GM19467 (cell line): ENCODE data around the gene PDE5A.
"Not testable (repeated sequence)": the region's sequence is repeated elsewhere in the genome, so short reads cannot be mapped to it uniquely, and the experiment has no call there.

ENCODE experiments used
- ATAC-seq: cut with Tn5 transposase; IDR thresholded peaks from one replicate; pipeline ENCODE4 v1.9.1; 2021; ENCODE audit warnings: mild to moderate bottlenecking, moderate library complexity; ENCODE audit not compliant: unreplicated experiment

The PDE5A gene

GRCh38 chr4:119646347-119647071 lies 17.9 kb upstream of the PDE5A start:
- no peak for ATAC-seq

DNA sequence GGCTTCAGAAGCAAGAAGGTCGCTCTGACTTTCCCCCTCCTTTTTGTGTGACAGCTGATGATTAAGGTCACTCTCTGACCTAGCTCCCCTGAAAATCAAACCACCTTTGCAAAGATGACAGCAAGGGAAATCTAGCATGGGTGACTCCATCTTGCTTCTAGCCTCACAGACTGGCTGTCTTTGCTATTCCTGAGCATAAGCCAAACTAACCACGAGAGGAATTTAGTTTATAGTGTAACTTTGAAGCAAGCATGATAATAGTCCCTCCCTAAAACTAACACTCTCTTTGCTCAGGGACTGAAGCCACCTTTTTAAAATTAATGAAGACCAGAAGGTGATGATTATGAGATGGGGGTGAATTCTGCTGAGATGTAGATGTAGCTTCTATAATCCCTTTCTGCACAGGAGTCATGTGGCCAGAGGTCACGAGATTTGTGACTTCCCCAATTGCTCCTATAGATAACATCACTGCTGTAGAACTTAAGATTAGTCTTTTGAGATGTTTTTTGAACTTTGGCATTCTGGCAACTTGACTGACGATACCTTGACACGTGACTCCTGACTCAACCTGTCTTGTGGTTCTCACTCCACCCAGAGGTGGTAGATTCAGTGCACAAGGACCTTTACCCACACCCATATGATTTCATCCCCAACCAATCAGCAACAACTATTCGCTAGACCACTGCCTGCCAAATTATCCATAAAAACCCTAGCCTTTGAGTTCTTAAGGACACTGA lies 14.9 kb upstream of the PDE5A start:
- no peak for ATAC-seq

DNA sequence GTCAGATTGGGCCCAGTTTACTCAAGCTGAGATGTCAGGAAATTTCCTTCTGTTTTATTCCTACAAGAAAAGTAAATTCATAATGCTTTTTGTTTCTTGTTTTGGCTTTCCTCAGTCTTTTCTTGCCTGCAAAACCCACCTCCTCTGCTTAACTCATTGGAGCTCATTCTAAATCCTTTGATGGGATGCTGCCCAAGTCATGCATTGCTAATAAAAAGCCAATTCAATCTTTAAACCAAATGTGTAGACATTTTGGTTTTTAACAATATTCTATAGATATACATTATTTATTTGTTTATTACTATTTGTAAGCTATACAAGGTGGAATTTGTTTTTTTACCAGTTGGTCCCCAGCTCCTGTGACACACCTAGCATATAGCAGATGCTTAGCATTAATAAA lies 13.2 kb upstream of the PDE5A start:
- no peak for ATAC-seq

DNA sequence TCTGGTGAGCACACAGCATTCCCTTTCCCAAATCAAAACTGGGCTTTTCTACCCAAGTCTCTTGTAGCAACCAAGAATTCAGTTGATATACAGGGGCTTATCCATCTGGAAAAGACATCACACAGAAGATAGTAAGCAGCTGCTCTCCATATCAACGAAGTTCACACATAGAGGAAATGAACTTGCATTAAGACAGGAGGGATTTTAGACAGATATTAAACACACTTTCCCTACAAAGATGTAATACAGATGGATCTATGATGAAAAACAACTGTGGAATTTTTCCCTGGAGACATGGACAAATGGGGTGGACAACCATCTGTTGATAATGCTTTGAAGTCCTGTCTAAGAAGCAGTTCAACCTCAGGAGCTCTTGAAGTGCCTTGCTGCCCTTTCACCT lies 9.8 kb upstream of the PDE5A start:
- ATAC-seq = no peak

DNA sequence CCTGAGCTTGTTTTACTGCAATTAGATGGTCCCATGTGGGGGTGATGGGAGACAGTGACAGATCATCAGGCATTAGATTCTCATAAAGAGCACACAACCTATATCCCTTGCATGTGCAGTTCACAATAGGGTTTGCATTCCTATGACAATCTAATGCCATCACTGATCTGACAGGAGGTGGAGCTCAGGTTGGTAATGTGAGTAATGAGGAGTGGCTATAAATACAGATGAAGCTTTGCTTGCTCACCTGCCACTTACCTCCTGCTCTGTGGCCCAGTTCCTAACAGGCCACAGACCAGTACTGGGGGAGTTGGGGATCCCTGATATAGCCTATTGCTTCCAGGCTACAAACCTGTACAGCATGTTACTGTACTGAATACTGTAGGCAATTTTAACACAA lies 8.2 kb upstream of the PDE5A start:
- not testable (repeated sequence) for ATAC-seq

GRCh38 chr4:119632216-119632615 lies 3.6 kb upstream of the PDE5A start:
- no peak for ATAC-seq

DNA sequence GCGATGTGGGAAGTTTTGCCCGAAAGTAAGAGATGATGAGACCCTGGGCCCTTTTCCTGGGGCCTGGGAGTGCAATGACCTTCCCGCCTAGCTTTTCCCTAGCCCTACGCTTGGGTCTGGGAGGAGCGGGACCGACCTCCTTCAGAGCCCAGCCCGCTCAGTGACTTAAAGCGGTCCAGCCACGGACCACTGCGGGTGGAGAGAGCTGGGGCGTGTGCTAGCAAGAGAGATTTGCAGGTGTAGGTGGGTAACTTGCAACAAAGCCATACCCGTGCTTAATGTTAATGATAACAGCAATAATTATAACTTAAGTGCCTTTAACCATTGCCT lies 503 bp upstream of the PDE5A start:
- peak; percentile 26 for ATAC-seq

DNA sequence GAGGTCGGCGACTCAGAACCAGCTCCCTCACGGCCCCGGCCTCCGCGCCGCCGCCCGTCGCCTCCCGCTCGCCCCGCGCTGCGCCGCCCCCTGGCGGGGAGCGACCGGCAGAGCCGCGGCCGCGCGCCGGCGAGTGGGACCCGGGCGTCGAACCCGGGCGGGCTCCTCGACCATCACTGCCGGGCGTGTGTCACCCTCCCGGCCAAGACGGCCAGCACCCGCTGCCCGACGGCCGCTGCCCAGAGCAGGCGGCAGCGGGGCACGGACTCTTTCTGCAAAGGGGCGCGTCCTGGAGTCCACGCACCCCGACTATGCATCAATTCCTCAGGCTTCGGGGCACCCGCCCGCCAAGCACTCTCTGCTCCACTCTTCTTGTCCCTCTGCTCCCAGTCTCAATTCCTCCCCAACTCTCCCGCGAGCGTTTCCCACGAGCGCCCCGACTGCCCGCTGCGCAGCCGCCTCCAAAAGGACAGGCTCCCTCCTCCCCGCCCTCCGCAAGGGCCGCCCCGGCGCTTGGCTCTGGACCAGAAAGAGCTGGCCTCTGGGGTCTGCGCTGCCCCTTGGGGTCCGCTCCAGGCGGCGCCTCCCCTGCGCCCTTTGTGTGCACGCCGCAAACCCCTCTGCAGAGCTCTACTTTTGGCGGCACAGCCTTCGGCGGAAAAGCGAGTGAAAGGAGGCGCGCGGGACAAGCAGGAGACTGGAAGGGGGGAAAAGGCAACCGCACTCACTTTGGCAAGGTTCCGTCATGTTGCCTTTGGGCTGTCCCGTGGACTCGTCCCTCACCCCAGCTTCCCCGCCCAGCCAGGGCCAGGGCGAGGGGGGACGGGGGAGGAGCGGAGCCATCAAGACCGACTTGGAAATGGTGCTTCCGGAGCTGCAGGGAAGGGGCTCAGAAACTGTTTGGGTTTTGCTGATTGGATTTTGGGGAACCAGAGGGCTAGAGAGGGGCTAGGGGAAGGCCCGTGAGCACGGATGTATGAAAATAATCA lies 1.0 kb downstream of the PDE5A start:
- ATAC-seq = peak; percentile 53

GRCh38 chr4:119626943-119627266 lies 1.7 kb downstream of the PDE5A start:
- no peak for ATAC-seq

GRCh38 chr4:119626420-119626819 lies 2.2 kb downstream of the PDE5A start:
- ATAC-seq = no peak

DNA sequence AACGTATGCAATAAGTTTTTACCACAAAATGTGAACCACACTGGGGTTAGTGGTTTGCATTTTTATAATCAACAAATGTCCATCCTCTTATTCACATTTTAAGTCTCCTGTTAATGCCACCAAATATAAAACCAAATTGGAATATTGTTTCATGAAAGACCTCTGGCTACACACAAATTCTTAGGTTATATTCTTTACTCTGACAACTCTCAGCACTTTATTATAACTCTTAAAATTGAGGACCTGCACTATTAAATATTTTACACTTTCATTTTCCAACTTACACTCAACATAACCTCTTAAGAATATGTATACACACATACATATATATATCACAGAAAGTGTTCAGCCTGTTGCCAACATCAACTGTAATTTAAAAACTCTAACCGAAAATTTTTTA lies 2.8 kb downstream of the PDE5A start:
- no peak for ATAC-seq

DNA sequence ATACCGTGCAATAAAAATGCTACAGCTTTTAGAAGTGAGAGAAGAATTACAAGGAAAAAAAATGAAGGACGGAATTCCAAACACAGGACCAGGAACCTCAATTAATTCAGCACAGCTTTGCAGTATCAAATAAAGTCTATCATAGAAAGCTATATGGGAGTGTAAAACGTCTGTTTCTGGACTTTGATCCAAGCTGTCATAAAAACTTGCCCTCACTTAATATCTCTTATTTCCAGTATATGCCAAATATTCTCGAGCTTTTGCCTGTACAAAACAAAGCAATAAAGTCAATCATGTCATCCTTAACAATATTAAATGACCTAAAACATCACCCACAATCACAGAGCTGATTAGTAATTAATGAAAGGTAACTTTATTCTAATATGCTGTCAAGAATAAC lies 4.2 kb downstream of the PDE5A start:
- no peak for ATAC-seq

DNA sequence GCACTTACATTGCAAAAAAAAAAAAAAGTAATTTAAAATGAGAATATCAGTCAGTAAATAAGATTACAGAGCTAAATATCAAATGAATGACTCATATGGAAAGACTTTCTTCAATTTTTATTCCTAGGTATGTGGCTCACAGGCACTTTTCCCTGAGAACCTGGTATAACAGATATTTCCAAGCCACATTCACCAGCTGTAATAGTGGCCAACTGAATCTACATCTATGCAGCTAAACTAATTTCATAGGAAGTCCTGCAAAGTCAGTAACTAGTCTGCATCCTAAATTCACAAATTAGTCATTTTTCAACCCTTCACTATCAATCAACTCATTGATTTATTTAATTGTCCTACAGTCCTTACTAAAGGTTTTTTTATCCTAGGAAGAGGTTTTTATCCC lies 5.6 kb downstream of the PDE5A start:
- no peak for ATAC-seq

- no peak for ATAC-seq
Measured at GRCh38 chr4:119615068-119615719, 13.4 kb downstream of the PDE5A start.

DNA sequence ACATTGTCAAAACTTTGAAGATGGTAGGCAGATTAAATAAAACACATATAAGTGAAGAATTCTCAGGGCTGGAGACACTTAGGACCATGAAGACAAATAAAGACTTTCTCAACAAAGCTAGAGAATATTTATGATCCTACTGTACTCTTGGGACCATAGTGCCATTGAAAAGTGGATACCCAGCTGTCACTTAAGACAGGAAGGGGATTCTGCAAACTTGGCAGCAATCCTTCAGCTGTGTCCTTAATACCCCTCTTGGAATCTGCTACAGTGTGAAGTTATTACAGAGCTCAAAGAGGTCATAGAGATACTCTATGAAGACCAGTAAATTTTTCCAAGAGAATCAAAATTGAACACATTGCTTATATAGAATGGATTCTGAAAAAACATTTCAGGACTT lies 24.3 kb downstream of the PDE5A start:
- ATAC-seq = no peak

- no peak for ATAC-seq
Measured at GRCh38 chr4:119602366-119602765, 26.2 kb downstream of the PDE5A start.

DNA sequence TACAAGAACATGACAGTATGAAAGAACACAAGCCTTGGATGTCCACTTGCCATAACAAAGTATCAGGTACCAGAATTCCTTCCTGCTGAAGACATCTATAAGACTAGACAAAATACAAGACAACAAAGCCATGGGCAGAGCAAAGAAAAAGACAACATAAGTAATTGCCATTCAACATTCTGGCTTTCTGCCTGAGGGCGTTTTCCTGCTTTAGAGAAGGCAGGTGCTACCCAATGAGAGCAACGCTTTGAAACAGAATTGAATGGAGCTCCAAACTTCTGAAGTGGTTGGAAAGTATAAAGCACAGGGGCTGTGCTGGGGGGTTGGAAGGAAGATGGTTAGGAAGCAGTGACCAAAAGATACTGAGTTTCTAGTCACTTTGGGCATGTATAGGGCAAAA lies 30.1 kb downstream of the PDE5A start:
- ATAC-seq = no peak

- ATAC-seq = no peak
Measured at GRCh38 chr4:119597377-119597776, 31.2 kb downstream of the PDE5A start.

DNA sequence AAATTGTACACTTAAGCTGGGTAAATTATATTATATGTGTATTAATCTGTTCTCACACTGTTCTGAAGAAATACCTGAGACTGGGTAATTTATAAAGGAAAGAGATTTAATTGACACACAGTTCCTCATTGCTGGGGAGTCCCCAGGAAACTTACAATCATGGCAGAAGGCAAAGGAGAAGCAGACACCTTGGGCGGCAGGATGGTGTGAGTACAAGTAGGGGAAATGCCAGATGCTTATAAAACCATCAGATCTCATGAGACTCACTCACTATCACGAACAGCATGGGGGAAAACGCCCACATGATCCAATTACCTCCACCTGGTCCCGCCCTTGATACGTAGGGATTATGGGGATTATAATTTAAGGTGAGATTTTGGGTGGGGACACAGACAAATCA lies 34.9 kb downstream of the PDE5A start:
- ATAC-seq = no peak

DNA sequence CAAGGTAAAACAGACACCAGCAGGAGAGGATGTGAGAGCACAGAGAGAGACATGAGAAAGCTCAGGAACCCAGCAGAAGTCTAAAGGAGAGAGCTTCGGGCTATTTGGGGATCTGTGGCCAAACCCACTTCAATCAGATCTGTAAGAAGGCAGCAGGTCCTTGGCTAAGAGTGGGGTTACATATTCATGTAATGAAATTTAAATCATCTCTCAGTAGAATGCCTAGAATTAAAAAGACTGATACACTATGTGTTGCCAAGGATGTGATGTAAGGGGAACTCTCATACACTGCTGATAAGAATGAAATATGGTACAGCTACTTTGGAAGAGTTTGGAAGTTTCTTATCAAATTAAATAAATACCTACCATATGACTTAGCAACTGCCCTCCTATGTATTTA lies 35.8 kb downstream of the PDE5A start:
- ATAC-seq = no peak

DNA sequence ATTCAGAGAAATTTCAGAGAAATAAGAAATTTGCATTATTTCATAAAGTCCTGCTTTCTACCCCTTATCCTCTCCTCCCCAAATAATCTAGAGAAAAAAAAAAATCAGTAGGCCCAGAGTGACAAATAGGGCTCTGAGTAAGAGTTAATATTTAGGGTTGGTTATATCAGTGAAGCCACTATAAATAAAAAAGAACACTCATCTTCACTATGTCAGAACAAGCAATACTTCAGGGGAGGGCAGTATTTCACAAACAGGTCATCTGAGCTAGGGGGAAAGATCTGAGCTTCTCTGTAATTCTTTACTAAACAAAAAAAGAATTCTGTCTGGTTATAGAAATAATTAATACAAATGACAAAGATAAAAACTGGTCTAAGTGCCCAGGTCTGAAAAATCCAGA lies 39.4 kb downstream of the PDE5A start:
- no peak for ATAC-seq
